ENCODE data around the gene MINAR1. TPM values are rescaled to one million over a fixed set of nuclear protein-coding genes. Genes with fewer than 3 reads are reported as not detected.

MINAR1 gene
- total RNA-seq, 2 experiments from 2014 or later, result 0.11 to 0.14 TPM

DNA sequence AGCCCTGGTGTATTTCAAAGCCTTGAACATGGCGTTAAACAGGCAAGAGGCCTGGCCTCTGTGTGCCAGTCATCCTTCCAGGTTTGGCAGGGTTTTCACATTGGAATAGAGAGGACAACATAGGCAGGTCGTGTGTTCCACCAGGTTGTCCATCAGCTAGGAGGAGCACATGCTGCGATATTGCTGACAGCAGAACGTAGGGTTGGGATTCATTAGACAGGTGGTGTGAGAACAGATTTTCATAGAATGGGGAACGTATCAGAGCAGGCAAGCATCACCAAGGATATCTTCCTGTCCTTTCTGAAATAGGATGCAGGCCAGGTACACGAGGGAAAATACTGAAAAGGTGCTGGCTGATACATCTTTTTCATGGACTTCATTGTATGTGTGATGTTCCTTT is 26.4 kb downstream of the MINAR1 start:
- H3K36me3 Mint-ChIP-seq (ENCODE audit: low read depth), result no peaks in the 10 kb centered on the region
- no peak for ATAC-seq (ENCODE audit: poor library complexity)

DNA sequence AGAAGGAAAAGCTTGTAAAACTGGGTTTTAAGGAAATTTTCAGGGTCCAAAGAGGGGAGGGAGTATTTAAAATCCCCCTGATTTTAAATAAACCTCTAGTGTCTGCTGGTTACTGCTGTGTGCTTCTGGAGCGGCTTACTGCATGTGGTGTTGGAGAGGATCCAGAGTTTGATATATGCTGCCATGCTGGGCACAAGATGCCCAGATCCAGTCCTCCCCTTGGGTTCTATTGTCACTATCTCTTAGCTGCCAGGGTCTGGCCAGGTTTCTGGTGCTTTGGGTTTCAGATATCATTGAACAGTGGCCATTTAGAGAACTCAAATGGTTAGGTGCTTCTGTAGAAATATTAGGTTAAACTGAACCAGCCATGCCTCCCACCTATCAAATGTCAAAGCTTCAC is 27.5 kb downstream of the MINAR1 start:
- CTCF ChIA-PET, result no interaction called here
- no peak overlapping the region for H3K27ac ChIP-seq (ENCODE audit: low read depth in 1 of 2, low read length in 2 of 2)
- TF ChIP-seq, protein P1, sequence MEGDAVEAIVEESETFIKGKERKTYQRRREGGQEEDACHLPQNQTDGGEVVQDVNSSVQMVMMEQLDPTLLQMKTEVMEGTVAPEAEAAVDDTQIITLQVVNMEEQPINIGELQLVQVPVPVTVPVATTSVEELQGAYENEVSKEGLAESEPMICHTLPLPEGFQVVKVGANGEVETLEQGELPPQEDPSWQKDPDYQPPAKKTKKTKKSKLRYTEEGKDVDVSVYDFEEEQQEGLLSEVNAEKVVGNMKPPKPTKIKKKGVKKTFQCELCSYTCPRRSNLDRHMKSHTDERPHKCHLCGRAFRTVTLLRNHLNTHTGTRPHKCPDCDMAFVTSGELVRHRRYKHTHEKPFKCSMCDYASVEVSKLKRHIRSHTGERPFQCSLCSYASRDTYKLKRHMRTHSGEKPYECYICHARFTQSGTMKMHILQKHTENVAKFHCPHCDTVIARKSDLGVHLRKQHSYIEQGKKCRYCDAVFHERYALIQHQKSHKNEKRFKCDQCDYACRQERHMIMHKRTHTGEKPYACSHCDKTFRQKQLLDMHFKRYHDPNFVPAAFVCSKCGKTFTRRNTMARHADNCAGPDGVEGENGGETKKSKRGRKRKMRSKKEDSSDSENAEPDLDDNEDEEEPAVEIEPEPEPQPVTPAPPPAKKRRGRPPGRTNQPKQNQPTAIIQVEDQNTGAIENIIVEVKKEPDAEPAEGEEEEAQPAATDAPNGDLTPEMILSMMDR (IDR thresholded peaks at IDR 0.05), result no peak

More for the DNA sequence above, 26.4 kb downstream of the MINAR1 start:
- no peaks in the 10 kb centered on the region for H3K9me3 ChIP-seq (ENCODE audit: control insufficient read depth in 1 of 2, insufficient read depth in 1 of 2, low read length in 2 of 2)
- Mint-ChIP-seq H3K9me3 (no peaks in the 10 kb centered on the region), H3K27ac (no peak overlapping the region), H3K27me3 (no peaks in the 10 kb centered on the region), H3K4me3 (no peak overlapping the region), H3K4me1 (ENCODE audit: low read depth) (no peaks in the 10 kb centered on the region)
- TF ChIP-seq, protein P1 (IDR thresholded peaks at IDR 0.05), result no peak
- POLR2A ChIA-PET, result no interaction called here
- peaks cover 0 to 3% of the 10 kb centered on the region in 2 experiments for H3K27me3 ChIP-seq (ENCODE audit: control insufficient read depth in 1 of 2, insufficient read depth in 2 of 2, low read length in 2 of 2)
- CTCF ChIA-PET, result no interaction called here
- H3K36me3 ChIP-seq (ENCODE audit: insufficient read depth, low read length), result no peaks in the 10 kb centered on the region
- H3K4me1 ChIP-seq (ENCODE audit: insufficient read depth, low read length), result no peaks in the 10 kb centered on the region
- intact Hi-C loops (cut with DNase I, micrococcal nuclease), result no loop called here
- DNase-seq, result no peak
- H3K4me3 ChIP-seq (ENCODE audit: low read length), result no peak overlapping the region
- H3K27ac ChIP-seq (ENCODE audit: low read depth in 1 of 2, low read length in 2 of 2), result no peak overlapping the region

DNA sequence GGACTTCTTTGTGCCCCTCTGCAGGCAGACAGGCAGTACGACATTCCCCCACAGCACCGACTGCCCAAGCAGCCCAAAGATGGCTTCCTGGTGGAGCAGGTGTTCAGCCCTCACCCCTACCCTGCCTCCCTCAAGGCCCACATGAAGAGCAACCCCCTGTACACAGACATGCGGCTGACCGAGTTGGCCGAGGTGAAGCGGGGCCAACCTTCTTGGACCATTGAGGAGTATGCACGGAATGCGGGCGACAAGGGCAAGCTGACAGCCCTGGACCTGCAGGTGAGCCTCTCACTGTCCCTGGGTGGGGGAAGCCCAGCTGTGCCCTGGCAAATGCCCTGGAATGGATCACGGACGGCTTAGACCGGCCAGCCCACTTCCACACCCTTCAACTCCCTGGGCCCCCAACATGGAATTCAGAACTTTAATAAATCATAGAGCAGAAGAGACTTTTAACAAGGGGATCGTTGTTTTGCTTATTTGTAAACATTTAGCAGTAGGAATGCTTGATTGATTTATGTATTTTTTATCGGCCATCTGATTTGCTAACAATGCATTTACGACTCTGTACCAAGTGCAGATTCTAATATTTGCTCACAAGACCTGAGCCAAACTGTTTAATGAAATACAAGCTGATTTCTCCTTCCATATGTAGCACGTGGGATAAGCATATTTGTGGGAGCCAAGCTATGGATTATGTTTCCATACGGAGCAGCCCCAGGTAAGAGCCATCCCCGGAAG is 31.1 kb downstream of the MINAR1 start:
- H3K9me3 ChIP-seq (ENCODE audit: control insufficient read depth in 1 of 2, insufficient read depth in 1 of 2, low read length in 2 of 2), result no peaks in the 10 kb centered on the region
- no peak overlapping the region for H3K27ac Mint-ChIP-seq
- TF ChIP-seq, protein P1 (IDR thresholded peaks at IDR 0.05), result no peak
- no peaks in the 10 kb centered on the region for H3K27me3 Mint-ChIP-seq
- ChIA-PET CTCF (no interaction called here), POLR2A (no interaction called here)
- H3K9me3 Mint-ChIP-seq, result no peaks in the 10 kb centered on the region
- peaks cover 0 to 3% of the 10 kb centered on the region in 2 experiments for H3K27me3 ChIP-seq (ENCODE audit: control insufficient read depth in 1 of 2, insufficient read depth in 2 of 2, low read length in 2 of 2)
- no peaks in the 10 kb centered on the region for H3K36me3 ChIP-seq (ENCODE audit: insufficient read depth, low read length)
- no peaks in the 10 kb centered on the region for H3K4me1 ChIP-seq (ENCODE audit: insufficient read depth, low read length)
- H3K36me3 Mint-ChIP-seq (ENCODE audit: low read depth), result no peaks in the 10 kb centered on the region
- intact Hi-C loops (cut with DNase I, micrococcal nuclease), result no loop called here
- no peaks in the 10 kb centered on the region for H3K4me1 Mint-ChIP-seq (ENCODE audit: low read depth)
- no peak overlapping the region for H3K4me3 ChIP-seq (ENCODE audit: low read length)
- DNase-seq (no peak), ATAC-seq (ENCODE audit: poor library complexity) (no peak)
- no peak overlapping the region for H3K4me3 Mint-ChIP-seq
- no peak overlapping the region for H3K27ac ChIP-seq (ENCODE audit: low read depth in 1 of 2, low read length in 2 of 2)

More for the DNA sequence above, 27.5 kb downstream of the MINAR1 start:
- H3K27me3 ChIP-seq (ENCODE audit: control insufficient read depth in 1 of 2, insufficient read depth in 2 of 2, low read length in 2 of 2), result peaks cover 0 to 3% of the 10 kb centered on the region in 2 experiments
- DNase-seq, result no peak
- Mint-ChIP-seq H3K9me3 (no peaks in the 10 kb centered on the region), H3K27ac (no peak overlapping the region), H3K4me3 (no peak overlapping the region), H3K27me3 (no peaks in the 10 kb centered on the region), H3K36me3 (ENCODE audit: low read depth) (no peaks in the 10 kb centered on the region), H3K4me1 (ENCODE audit: low read depth) (no peaks in the 10 kb centered on the region)
- no peak overlapping the region for H3K4me3 ChIP-seq (ENCODE audit: low read length)
- no peak for ATAC-seq (ENCODE audit: poor library complexity)
- H3K36me3 ChIP-seq (ENCODE audit: insufficient read depth, low read length), result no peaks in the 10 kb centered on the region
- no peaks in the 10 kb centered on the region for H3K4me1 ChIP-seq (ENCODE audit: insufficient read depth, low read length)
- intact Hi-C loops (cut with DNase I, micrococcal nuclease), result no loop called here
- no peaks in the 10 kb centered on the region for H3K9me3 ChIP-seq (ENCODE audit: control insufficient read depth in 1 of 2, insufficient read depth in 1 of 2, low read length in 2 of 2)
- POLR2A ChIA-PET, result no interaction called here
